ENCODE results near the gene RNF150.

DNA sequence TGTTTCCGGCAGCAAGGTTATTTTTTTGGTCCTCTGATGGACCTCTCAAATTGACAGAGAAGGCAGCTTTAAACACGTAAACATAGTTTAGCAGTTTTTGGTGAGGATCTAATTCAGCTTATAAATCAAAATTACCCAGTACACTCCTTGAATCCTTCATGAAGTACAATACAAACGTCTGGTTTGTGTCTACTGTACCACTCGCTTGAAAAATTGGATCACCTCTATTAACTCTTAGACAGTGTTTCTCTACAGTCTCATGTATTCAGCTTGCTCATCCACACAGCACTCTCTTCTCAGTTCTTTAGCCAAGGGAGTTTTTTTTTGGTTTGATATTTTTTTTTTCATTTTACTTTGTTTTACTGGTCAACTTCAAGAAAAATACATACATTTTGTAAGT lies 113.5 kb downstream of the RNF150 start:
- TF ChIP-seq, protein P1, sequence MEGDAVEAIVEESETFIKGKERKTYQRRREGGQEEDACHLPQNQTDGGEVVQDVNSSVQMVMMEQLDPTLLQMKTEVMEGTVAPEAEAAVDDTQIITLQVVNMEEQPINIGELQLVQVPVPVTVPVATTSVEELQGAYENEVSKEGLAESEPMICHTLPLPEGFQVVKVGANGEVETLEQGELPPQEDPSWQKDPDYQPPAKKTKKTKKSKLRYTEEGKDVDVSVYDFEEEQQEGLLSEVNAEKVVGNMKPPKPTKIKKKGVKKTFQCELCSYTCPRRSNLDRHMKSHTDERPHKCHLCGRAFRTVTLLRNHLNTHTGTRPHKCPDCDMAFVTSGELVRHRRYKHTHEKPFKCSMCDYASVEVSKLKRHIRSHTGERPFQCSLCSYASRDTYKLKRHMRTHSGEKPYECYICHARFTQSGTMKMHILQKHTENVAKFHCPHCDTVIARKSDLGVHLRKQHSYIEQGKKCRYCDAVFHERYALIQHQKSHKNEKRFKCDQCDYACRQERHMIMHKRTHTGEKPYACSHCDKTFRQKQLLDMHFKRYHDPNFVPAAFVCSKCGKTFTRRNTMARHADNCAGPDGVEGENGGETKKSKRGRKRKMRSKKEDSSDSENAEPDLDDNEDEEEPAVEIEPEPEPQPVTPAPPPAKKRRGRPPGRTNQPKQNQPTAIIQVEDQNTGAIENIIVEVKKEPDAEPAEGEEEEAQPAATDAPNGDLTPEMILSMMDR (IDR thresholded peaks at IDR 0.05) = no peak
- no peak for TF ChIP-seq POLR2A (IDR thresholded peaks at IDR 0.05)

All from stomach (tissue), 4 donors.